GM12878 (cell line): ENCODE results near the gene PHKA1.
"Not testable (repeated sequence)": the region's sequence is repeated elsewhere in the genome, so short reads cannot be mapped to it uniquely, and the experiment has no call there.

ENCODE experiments used
- ATF2 ChIP-seq: IDR thresholded peaks from 2 replicates; pipeline ENCODE4 v1.6.1; 2012; ENCODE audit warnings: low read length, inconsistent platforms
- CTCF ChIP-seq, 3 experiments: IDR thresholded peaks in 2 of 3; conservative IDR thresholded peaks in 1 of 3; 2 replicates each; pipeline ENCODE4 v1.5.1; 2011; ENCODE audit warnings: low read depth in 3 of 3, low read length in 3 of 3, mild to moderate bottlenecking in 3 of 3, control low read depth in 2 of 3, moderate library complexity in 2 of 3, inconsistent platforms in 1 of 3, mixed read lengths in 1 of 3; ENCODE audit not compliant: control insufficient read depth in 2 of 3, insufficient read depth in 1 of 3; ENCODE audit errors: extremely low read depth in 1 of 3
- DPF2 ChIP-seq: fragments of 450-650 bp; IDR thresholded peaks from 2 replicates; pipeline ENCODE4 v1.6.1; 2017; ENCODE audit warnings: mild to moderate bottlenecking
- KDM1A ChIP-seq: fragments of 200-600 bp; sonication (generic); IDR thresholded peaks from 2 replicates; pipeline ENCODE4 v1.6.1; 2016; ENCODE audit warnings: borderline replicate concordance
- NRF1 ChIP-seq: conservative IDR thresholded peaks from 2 replicates; pipeline ENCODE4 v1.6.1; 2011; ENCODE audit warnings: mild to moderate bottlenecking, low read depth, low read length, improper control_type of control experiment
- POLR2AphosphoS5 ChIP-seq: IDR thresholded peaks from 2 replicates; pipeline ENCODE4 v1.6.1; 2011; ENCODE audit warnings: mild to moderate bottlenecking, low read length, inconsistent platforms
- RAD21 ChIP-seq: IDR thresholded peaks from 2 replicates; pipeline ENCODE4 v1.6.1; 2011; ENCODE audit warnings: mild to moderate bottlenecking, low read depth, low read length, moderate library complexity; ENCODE audit not compliant: insufficient read depth
- TAF1 ChIP-seq: IDR thresholded peaks from 2 replicates; pipeline ENCODE4 v1.6.1; 2011; ENCODE audit warnings: mild to moderate bottlenecking, low read depth, low read length, borderline replicate concordance
- TARDBP ChIP-seq: IDR thresholded peaks from 2 replicates; pipeline ENCODE4 v1.6.1; 2016; ENCODE audit warnings: borderline replicate concordance
- TCF7 ChIP-seq: IDR thresholded peaks from 2 replicates; pipeline ENCODE4 v1.6.1; 2014; ENCODE audit warnings: antibody characterized with exemption, borderline replicate concordance

- not testable (repeated sequence) for TF ChIP-seq POLR2AphosphoS5; KDM1A; TCF7; TARDBP; ATF2; DPF2; RAD21; TAF1; CTCF (IDR thresholded peaks at IDR 0.05 in 2 of 3, conservative IDR thresholded peaks at IDR 0.05 in 1 of 3; ENCODE audit: control insufficient read depth in 2 of 3, extremely low read depth in 1 of 3, insufficient read depth in 1 of 3, low read depth in 3 of 3, low read length in 3 of 3); NRF1
These were observed 161.7 kb downstream of the PHKA1 start for GRCh38 chrX:72552443-72552842.
